Kidney (tissue), 14 donors: Measurements from ENCODE around the gene NUP214. TPM values are rescaled to one million over a fixed set of nuclear protein-coding genes. Genes with fewer than 3 reads are reported as not detected.
"Not testable (repeated sequence)": the region's sequence is repeated elsewhere in the genome, so short reads cannot be mapped to it uniquely, and the experiment has no call there.

Experiments used
- DNase-seq, 5 donors: peaks; one replicate each; pipeline ENCODE4 v3.0.0-alpha.2; 2013 to 2020
- FAIRE-seq: peaks from 2 replicates; lab custom pipeline; 2012; peaks lifted over from hg19 to GRCh38; lab: Jason Lieb, UNC
- H3K27ac ChIP-seq, 2 donors: one replicate each; pipeline ENCODE4 v1.7.0; 2013; ENCODE audit warnings: low read depth in 2 of 2, low read length in 2 of 2, inconsistent platforms in 1 of 2
- H3K27me3 ChIP-seq: one replicate; pipeline ENCODE4 v1.7.1; 2013; ENCODE audit warnings: low read length, inconsistent platforms; ENCODE audit not compliant: control insufficient read depth, insufficient read depth
- H3K36me3 ChIP-seq, 3 donors: one replicate each; pipeline versions ENCODE4 v1.7.0 to v1.7.1; 2013; ENCODE audit warnings: low read length in 3 of 3, control low read depth in 1 of 3, inconsistent platforms in 1 of 3; ENCODE audit not compliant: insufficient read depth in 3 of 3, control insufficient read depth in 2 of 3
- H3K4me1 ChIP-seq, 3 donors: one replicate each; pipeline versions ENCODE4 v1.7.0 to v1.7.1; 2013; ENCODE audit warnings: low read length in 3 of 3, inconsistent platforms in 1 of 3, low read depth in 1 of 3; ENCODE audit not compliant: control insufficient read depth in 2 of 3, insufficient read depth in 2 of 3
- H3K4me3 ChIP-seq, 3 donors: one replicate each; pipeline versions ENCODE4 v1.7.0 to v1.8.1; 2013; ENCODE audit warnings: low read length in 3 of 3, control low read depth in 1 of 3, inconsistent platforms in 1 of 3
- H3K9ac ChIP-seq, 3 donors: one replicate each; pipeline versions ENCODE4 v1.7.0 to v1.7.1; 2013; ENCODE audit warnings: low read length in 3 of 3, control low read depth in 1 of 3, inconsistent platforms in 1 of 3
- H3K9me3 ChIP-seq, 3 donors: one replicate each; pipeline versions ENCODE4 v1.7.0 to v1.7.1; 2013; ENCODE audit warnings: low read length in 3 of 3, control low read depth in 1 of 3, inconsistent platforms in 1 of 3; ENCODE audit not compliant: control insufficient read depth in 2 of 3, insufficient read depth in 1 of 3
- intact Hi-C: fragments of 100-400 bp; cut with DNase I; formaldehyde crosslinking; loops from one replicate; pipeline ENCODE4 v1.11.1; 2022
- polyA plus RNA-seq: library from polyadenylated mRNA; stranded (reverse); fragments of 350-450 nt; fragmentation: Illumina TruSeq; extraction: RNeasy Lipid Tissue Mini Kit (QIAGEN cat#74804); gene quantifications from one replicate; pipeline ENCODE4 v1.2.3, GENCODE V29; 2014; ENCODE audit warnings: low read depth, low replicate concordance; ENCODE audit not compliant: insufficient read depth
- total RNA-seq: library from RNA; stranded (reverse); fragmentation: NEBNext Ultra II Directional; extraction: Animal tissue kit (Norgen Biotek cat#: 25700); gene quantifications from one replicate; pipeline ENCODE4 v1.2.1, GENCODE V29; 2021
- TF ChIP-seq, protein P1 (sequence below): IDR thresholded peaks from 3 replicates; pipeline ENCODE4 v1.5.1; 2012; ENCODE audit warnings: mild to moderate bottlenecking, moderate library complexity, borderline replicate concordance; ENCODE audit not compliant: insufficient read depth; ENCODE audit errors: extremely low read depth
- donor health status: control.
- donor health status: control.
- donor health status: control.
- donor health status: control.
- donor health status: control.
- donor health status: DM: yes; HTN: yes; CAD: no.
- donor health status: Normal renal cell carcinoma (clear cell type).

The NUP214 gene
- total and polyA plus RNA-seq, 2 donors from 2014 or later = 28.4 to 75.3 TPM

- TF ChIP-seq, protein P1, sequence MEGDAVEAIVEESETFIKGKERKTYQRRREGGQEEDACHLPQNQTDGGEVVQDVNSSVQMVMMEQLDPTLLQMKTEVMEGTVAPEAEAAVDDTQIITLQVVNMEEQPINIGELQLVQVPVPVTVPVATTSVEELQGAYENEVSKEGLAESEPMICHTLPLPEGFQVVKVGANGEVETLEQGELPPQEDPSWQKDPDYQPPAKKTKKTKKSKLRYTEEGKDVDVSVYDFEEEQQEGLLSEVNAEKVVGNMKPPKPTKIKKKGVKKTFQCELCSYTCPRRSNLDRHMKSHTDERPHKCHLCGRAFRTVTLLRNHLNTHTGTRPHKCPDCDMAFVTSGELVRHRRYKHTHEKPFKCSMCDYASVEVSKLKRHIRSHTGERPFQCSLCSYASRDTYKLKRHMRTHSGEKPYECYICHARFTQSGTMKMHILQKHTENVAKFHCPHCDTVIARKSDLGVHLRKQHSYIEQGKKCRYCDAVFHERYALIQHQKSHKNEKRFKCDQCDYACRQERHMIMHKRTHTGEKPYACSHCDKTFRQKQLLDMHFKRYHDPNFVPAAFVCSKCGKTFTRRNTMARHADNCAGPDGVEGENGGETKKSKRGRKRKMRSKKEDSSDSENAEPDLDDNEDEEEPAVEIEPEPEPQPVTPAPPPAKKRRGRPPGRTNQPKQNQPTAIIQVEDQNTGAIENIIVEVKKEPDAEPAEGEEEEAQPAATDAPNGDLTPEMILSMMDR = no peak
- Histone ChIP-seq H3K4me1 (peaks cover 0 to 3% (median 0%) of the 10 kb centered on the region in 3 donors), H3K27me3 (no peaks in the 10 kb centered on the region), H3K9me3 (no peaks in the 10 kb centered on the region), H3K9ac (peak overlapping the region in 1 of 3 donors; percentile 24), H3K4me3 (no peak overlapping the region), H3K36me3 (peaks cover 0 to 8% (median 7%) of the 10 kb centered on the region in 3 donors), H3K27ac (no peak overlapping the region)
- FAIRE-seq (no peak), DNase-seq (peak in 4 of 5 donors; percentile 37 to 79 (median 50))
- intact Hi-C loops = no loop called here
These were observed 113.1 kb downstream of the NUP214 start for GRCh38 chr9:131238402-131239021.

DNA sequence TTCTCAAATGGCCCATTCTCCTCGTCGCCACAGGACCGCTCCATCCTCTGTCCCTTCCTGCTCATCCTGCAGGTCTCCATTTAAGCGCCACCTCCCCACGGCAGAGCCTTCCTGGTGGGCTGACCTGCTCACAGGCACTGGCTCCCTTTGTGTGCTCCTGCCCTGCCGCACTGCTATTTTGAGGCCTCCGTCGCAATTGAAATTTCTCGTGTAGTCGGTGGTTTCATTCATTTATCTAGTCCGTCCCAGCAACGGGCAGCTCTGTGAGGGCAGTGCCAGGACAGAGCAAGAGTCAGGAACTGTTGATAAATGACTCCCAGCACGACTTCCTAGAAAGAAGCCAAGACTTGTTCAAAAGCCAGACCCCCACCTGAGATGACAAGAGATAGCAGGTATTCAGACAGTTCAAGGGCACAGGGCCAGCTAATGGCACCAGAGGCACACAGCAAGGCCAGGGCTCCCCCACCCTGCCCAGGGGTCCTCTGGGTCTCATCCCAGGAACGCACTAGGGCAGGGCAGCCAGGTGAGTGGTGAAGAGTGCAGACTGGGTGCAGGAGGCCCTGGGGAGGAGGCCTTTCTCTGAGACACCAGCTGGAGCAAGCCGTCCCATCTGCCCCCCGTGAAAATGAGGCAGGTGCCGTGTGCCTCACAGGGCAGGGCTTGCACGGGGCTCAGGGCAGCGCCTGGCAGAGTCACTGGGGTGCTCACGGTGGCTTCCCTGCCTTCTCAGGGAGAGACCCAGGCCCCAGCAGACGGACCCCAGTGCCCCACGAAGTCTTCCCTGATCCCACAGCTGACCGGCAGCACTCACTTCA lies 114.0 kb downstream of the NUP214 start:
- H3K27ac ChIP-seq = no peak overlapping the region
- peaks cover 0 to 3% (median 0%) of the 10 kb centered on the region in 3 donors for H3K4me1 ChIP-seq
- intact Hi-C loops = no loop called here
- no peaks in the 10 kb centered on the region for H3K27me3 ChIP-seq
- FAIRE-seq = no peak
- no peak overlapping the region for H3K4me3 ChIP-seq
- no peaks in the 10 kb centered on the region for H3K9me3 ChIP-seq
- H3K36me3 ChIP-seq = no peaks in the 10 kb centered on the region
- DNase-seq = peak in 1 of 5 donors; percentile 65
- TF ChIP-seq, protein P1 = no peak
- no peak overlapping the region for H3K9ac ChIP-seq

DNA sequence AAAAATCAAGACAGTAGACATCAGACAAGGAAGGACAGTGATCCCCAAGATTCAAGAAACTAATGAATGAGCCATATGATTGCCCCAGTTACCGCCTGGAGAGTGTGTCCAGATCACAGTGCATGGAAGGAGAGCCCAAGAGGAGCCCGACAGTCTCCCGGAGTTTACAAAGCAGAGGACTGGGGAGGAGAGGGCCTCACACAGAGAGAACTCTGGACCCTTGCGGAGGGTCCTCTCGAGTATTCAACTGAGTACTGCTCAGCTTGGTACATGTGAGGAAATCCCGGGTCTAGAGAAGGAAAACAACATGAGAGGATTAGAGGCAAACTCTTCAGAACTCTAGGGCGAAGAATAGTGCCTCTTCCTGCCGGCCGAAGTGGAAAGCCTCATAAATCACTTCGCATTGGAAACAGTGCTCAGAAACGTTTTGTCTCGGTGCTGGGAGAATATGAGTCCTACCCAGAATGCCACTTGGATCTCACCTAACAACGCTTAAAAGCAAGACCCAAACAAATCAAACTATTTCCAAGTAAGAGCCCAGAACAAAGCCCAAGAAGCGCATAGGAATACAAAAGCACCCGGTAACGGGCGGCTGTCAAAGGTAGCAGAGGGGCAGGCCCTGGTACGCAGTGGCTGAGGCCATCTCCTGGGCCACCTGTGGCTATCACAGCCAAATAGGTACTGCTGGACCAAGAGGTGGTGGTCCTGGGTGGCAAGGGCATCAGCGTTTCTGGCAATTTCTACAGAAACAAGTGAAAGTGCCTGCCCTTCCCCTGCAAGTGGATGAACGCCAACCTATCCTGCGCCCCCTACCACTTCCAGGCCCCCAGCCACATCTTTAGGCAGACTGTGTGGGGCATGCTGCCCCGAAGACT lies 114.9 kb downstream of the NUP214 start:
- Histone ChIP-seq H3K36me3 (no peaks in the 10 kb centered on the region), H3K4me1 (peaks cover 0 to 3% (median 0%) of the 10 kb centered on the region in 3 donors), H3K27ac (no peak overlapping the region), H3K9me3 (no peaks in the 10 kb centered on the region), H3K9ac (no peak overlapping the region), H3K27me3 (no peaks in the 10 kb centered on the region), H3K4me3 (no peak overlapping the region)
- TF ChIP-seq, protein P1 = no peak
- intact Hi-C loops = no loop called here
- no peak for FAIRE-seq
- DNase-seq = peak in 4 of 5 donors; percentile 18 to 65 (median 44)

GRCh38 chr9:131244331-131244730 lies 118.9 kb downstream of the NUP214 start:
- H3K36me3 ChIP-seq, H3K9ac ChIP-seq, H3K4me3 ChIP-seq, H3K4me1 ChIP-seq, H3K27ac ChIP-seq, intact Hi-C loops, FAIRE-seq, H3K9me3 ChIP-seq, H3K27me3 ChIP-seq: not testable (repeated sequence)
- peak in 1 of 5 donors; percentile 0 for DNase-seq
